ENCODE data around the gene UTP20.

DNA sequence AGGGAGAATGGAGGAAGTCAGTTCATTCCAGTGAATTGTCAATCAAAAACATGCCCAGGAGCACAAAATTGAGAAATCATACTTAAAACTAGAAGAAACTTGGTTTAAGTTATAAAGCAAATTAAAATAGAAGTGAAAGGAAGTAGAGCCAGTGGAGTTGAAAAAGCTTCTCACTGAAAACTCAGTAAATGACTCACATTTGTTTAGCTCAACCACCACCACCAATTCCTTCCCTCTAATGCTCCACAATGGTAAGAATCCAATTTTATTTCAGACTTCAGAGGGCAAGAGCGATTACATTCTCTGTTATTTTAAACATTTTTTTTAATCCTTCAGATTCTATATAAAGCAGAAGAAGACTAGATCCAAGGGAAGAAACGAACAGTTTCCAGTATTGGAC, 19.4 kb downstream of the UTP20 start:
- TF ChIP-seq, protein P1, sequence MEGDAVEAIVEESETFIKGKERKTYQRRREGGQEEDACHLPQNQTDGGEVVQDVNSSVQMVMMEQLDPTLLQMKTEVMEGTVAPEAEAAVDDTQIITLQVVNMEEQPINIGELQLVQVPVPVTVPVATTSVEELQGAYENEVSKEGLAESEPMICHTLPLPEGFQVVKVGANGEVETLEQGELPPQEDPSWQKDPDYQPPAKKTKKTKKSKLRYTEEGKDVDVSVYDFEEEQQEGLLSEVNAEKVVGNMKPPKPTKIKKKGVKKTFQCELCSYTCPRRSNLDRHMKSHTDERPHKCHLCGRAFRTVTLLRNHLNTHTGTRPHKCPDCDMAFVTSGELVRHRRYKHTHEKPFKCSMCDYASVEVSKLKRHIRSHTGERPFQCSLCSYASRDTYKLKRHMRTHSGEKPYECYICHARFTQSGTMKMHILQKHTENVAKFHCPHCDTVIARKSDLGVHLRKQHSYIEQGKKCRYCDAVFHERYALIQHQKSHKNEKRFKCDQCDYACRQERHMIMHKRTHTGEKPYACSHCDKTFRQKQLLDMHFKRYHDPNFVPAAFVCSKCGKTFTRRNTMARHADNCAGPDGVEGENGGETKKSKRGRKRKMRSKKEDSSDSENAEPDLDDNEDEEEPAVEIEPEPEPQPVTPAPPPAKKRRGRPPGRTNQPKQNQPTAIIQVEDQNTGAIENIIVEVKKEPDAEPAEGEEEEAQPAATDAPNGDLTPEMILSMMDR (IDR thresholded peaks at IDR 0.05) = no peak
- TF ChIP-seq POLR2A (IDR thresholded peaks at IDR 0.05) (no peak), POLR2AphosphoS5 (IDR thresholded peaks at IDR 0.05) (no peak)
